IMR-90 (cell line): ENCODE measurements around the gene ZBTB25. TPM values are rescaled to one million over a fixed set of nuclear protein-coding genes. Genes with fewer than 3 reads are reported as not detected.

ENCODE experiments used
- ATAC-seq: fragments of 200-7000 bp; cut with Tn5 transposase; 2 replicates; pipeline ENCODE4 v1.9.1; 2020; ENCODE audit warnings: low read depth, mild to moderate bottlenecking, moderate library complexity
- BruUV-seq: library from RNA; stranded (reverse); fragments of 400-500 nt; replicated peaks from 2 replicates; lab custom pipeline; 2021; lab: Mats Ljungman, UMichigan
- CTCF ChIA-PET: fragments of 300-600 bp; formaldehyde crosslinking; extraction: SDS; loops from one replicate; lab custom pipeline; 2021; ENCODE audit warnings: antibody characterized with exemption; lab: Yijun Ruan, JAX
- POLR2A ChIA-PET: fragments of 300-600 bp; sonication (Branson Sonifier 250); formaldehyde crosslinking; loops from one replicate; lab custom pipeline; 2022; ENCODE audit warnings: antibody characterized with exemption; ENCODE audit not compliant: unreplicated experiment; lab: Charles Lee
- DNase-seq: peaks from one replicate; pipeline ENCODE4 v3.0.0; 2013
- H2AFZ ChIP-seq: replicated peaks from 2 replicates; pipeline ENCODE3; 2013; ENCODE audit warnings: low read length, mild to moderate bottlenecking; ENCODE audit not compliant: poor library complexity
- H2AK5ac ChIP-seq: 2 replicates; pipeline ENCODE4 v1.6.1; 2013; ENCODE audit warnings: low read depth, low read length, inconsistent platforms
- H2AK9ac ChIP-seq: replicated peaks from 2 replicates; pipeline ENCODE3; 2013; ENCODE audit warnings: mild to moderate bottlenecking, low read depth, low read length, moderate library complexity; ENCODE audit not compliant: poor library complexity
- H2BK120ac ChIP-seq: 2 replicates; pipeline ENCODE4 v1.6.1; 2013; ENCODE audit warnings: low read depth, low read length, inconsistent platforms
- H2BK15ac ChIP-seq: 3 replicates; pipeline ENCODE4 v1.6.1; 2013; ENCODE audit warnings: low read depth, low read length, inconsistent platforms
- H2BK20ac ChIP-seq: 2 replicates; pipeline ENCODE4 v1.6.1; 2013; ENCODE audit warnings: low read depth, mild to moderate bottlenecking, inconsistent platforms, low read length, moderate library complexity
- H2BK5ac ChIP-seq: 2 replicates; pipeline ENCODE4 v1.6.1; 2013; ENCODE audit warnings: mild to moderate bottlenecking, low read depth, low read length, inconsistent platforms; ENCODE audit not compliant: poor library complexity, severe bottlenecking
- H3K14ac ChIP-seq: replicated peaks from 2 replicates; pipeline ENCODE4 v1.6.1; 2013; ENCODE audit warnings: low read depth, low read length, inconsistent platforms
- H3K18ac ChIP-seq: 2 replicates; pipeline ENCODE4 v1.6.1; 2013; ENCODE audit warnings: low read depth, low read length, control low read depth
- H3K23ac ChIP-seq: 2 replicates; pipeline ENCODE4 v1.6.1; 2013; ENCODE audit warnings: low read depth, low read length, inconsistent platforms
- H3K27ac ChIP-seq: 2 replicates; pipeline ENCODE4 v1.5.1; 2013; ENCODE audit warnings: mild to moderate bottlenecking, control low read depth, low read length; ENCODE audit not compliant: insufficient read depth
- H3K27me3 ChIP-seq: 2 replicates; pipeline ENCODE4 v1.6.1; 2013; ENCODE audit warnings: low read length; ENCODE audit not compliant: control insufficient read depth, insufficient read depth
- H3K36me3 ChIP-seq: 2 replicates; pipeline ENCODE4 v1.6.1; 2013; ENCODE audit warnings: low read length, mixed read lengths; ENCODE audit not compliant: control insufficient read depth, insufficient read depth
- H3K4ac ChIP-seq: 2 replicates; pipeline ENCODE4 v1.6.1; 2013; ENCODE audit warnings: low read depth, low read length, inconsistent platforms
- H3K4me1 ChIP-seq: 2 replicates; pipeline ENCODE4 v1.6.1; 2013; ENCODE audit warnings: low read length, mixed read lengths; ENCODE audit not compliant: control insufficient read depth, insufficient read depth
- H3K4me2 ChIP-seq: 2 replicates; pipeline ENCODE4 v1.6.1; 2013; ENCODE audit warnings: low read depth, mild to moderate bottlenecking, control low read depth, low read length, moderate library complexity
- H3K4me3 ChIP-seq: 2 replicates; pipeline ENCODE4 v1.5.1; 2013; ENCODE audit warnings: low read depth, mild to moderate bottlenecking, control low read depth, low read length, moderate library complexity; ENCODE audit not compliant: insufficient read depth
- H3K56ac ChIP-seq: 2 replicates; pipeline ENCODE4 v1.6.1; 2013; ENCODE audit warnings: low read length, inconsistent platforms; ENCODE audit not compliant: insufficient read depth; ENCODE audit errors: extremely low read depth
- H3K79me1 ChIP-seq, 2 experiments: 2 replicates each; pipeline ENCODE4 v1.6.1; 2013; ENCODE audit warnings: low read length in 2 of 2, inconsistent platforms in 1 of 2, low read depth in 1 of 2
- H3K9ac ChIP-seq: 2 replicates; pipeline ENCODE4 v1.6.1; 2013; ENCODE audit warnings: low read depth, low read length, control low read depth
- H3K9me1 ChIP-seq: 2 replicates; pipeline ENCODE4 v1.6.1; 2013; ENCODE audit warnings: low read length, inconsistent platforms; ENCODE audit not compliant: insufficient read depth
- H3K9me3 ChIP-seq: 2 replicates; pipeline ENCODE4 v1.6.1; 2013; ENCODE audit warnings: low read length; ENCODE audit not compliant: control insufficient read depth, insufficient read depth
- H4K20me1 ChIP-seq: 2 replicates; pipeline ENCODE4 v1.6.1; 2013; ENCODE audit warnings: low read length, inconsistent platforms; ENCODE audit not compliant: insufficient read depth
- H4K5ac ChIP-seq: 2 replicates; pipeline ENCODE4 v1.6.1; 2013; ENCODE audit warnings: mild to moderate bottlenecking, low read depth, low read length, control low read depth
- H4K8ac ChIP-seq, 2 experiments: 2 replicates each; pipeline ENCODE4 v1.6.1; 2013; ENCODE audit warnings: low read depth in 2 of 2, low read length in 2 of 2, control low read depth in 1 of 2, inconsistent platforms in 1 of 2
- H4K91ac ChIP-seq: 2 replicates; pipeline ENCODE4 v1.6.1; 2013; ENCODE audit warnings: low read depth, low read length, inconsistent platforms; ENCODE audit not compliant: insufficient read depth
- CHD1 ChIP-seq: IDR thresholded peaks from 2 replicates; pipeline ENCODE4 v1.6.1; 2012; ENCODE audit warnings: low read depth, low read length, improper control_type of control experiment
- CTCF ChIP-seq: conservative IDR thresholded peaks from 2 replicates; pipeline ENCODE4 v1.5.1; 2012; ENCODE audit warnings: mild to moderate bottlenecking, low read depth, low read length, improper control_type of control experiment
- ELK1 ChIP-seq: fragments of 150-350 bp; IDR thresholded peaks from 2 replicates; pipeline ENCODE4 v1.6.1; 2016; ENCODE audit warnings: low read depth, mild to moderate bottlenecking, low read length, moderate library complexity, borderline replicate concordance
- MXI1 ChIP-seq: IDR thresholded peaks from 2 replicates; pipeline ENCODE4 v1.6.1; 2012; ENCODE audit warnings: low read depth, mild to moderate bottlenecking, low read length, moderate library complexity, borderline replicate concordance
- NFE2L2 ChIP-seq: fragments of 150-350 bp; IDR thresholded peaks from 2 replicates; pipeline ENCODE4 v1.6.1; 2016; ENCODE audit warnings: low read depth, mild to moderate bottlenecking, low read length
- POLR2A ChIP-seq: IDR thresholded peaks from 2 replicates; pipeline ENCODE4 v1.6.1; 2012; ENCODE audit warnings: mild to moderate bottlenecking, low read depth, low read length
- RFX5 ChIP-seq: IDR thresholded peaks from 2 replicates; pipeline ENCODE4 v1.8.0; 2012; ENCODE audit warnings: low read depth, mild to moderate bottlenecking, low read length, moderate library complexity
- SMC3 ChIP-seq: fragments of 150-350 bp; IDR thresholded peaks from 2 replicates; pipeline ENCODE4 v1.6.1; 2016; ENCODE audit warnings: low read depth, mild to moderate bottlenecking, antibody characterized with exemption, low read length, moderate library complexity
- WGBS, 2 experiments: methylation state at CpG; one replicate each; pipeline versions ENCODE4 v1.1.5 to v1.1.7; 2013; ENCODE audit warnings: missing lambda C conversion rate in 2 of 2; ENCODE audit not compliant: insufficient read length in 1 of 2; ENCODE audit errors: extremely low coverage in 2 of 2; 5-methylcytosine and 5-hydroxymethylcytosine counted together
- dilution Hi-C: fragments of 300-500 bp; cut with HindIII; formaldehyde crosslinking; loops from one replicate; pipeline ENCODE4 v1.14.3; 2018; ENCODE audit warnings: low sequenced_read_pairs; ENCODE audit not compliant: unreplicated experiment
- in situ Hi-C: fragments of 300-500 bp; cut with MboI; formaldehyde crosslinking; loops from 3 replicates; pipeline ENCODE4 v1.14.3; 2019; ENCODE audit warnings: low sequenced_read_pairs, inconsistent platforms, mixed read lengths
- intact Hi-C: fragments of 100-400 bp; cut with micrococcal nuclease; formaldehyde crosslinking; loops from 2 replicates; pipeline ENCODE4 v1.10.0; 2022
- polyA plus RNA-seq, 3 experiments: library from polyadenylated mRNA; depleted of rRNA; stranded (reverse); fragments of >200 nt; gene quantifications; 2 replicates each; pipeline ENCODE4 v1.2.3, GENCODE V29; 2012; ENCODE audit warnings: low replicate concordance in 1 of 3
- total RNA-seq: library from RNA; depleted of rRNA; stranded (reverse); fragments of >200 nt; gene quantifications from 2 replicates; pipeline ENCODE4 v1.2.3, GENCODE V29; 2012

ZBTB25 gene
- total and polyA plus RNA-seq, 2 of the 4 experiments (the other 2 are of a cell fraction) = 4.4 to 6.6 TPM

- Histone ChIP-seq H3K27ac (no peak overlapping the region), H4K20me1 (no peaks in the 10 kb centered on the region), H2AK9ac (no peak overlapping the region), H3K14ac (no peak overlapping the region), H3K9me1 (no peaks in the 10 kb centered on the region; the same call in 1 of the 2 replicates), H3K9me3 (no peaks in the 10 kb centered on the region), H2BK120ac (no peak overlapping the region), H4K5ac (no peak overlapping the region), H2AK5ac (no peak overlapping the region), H3K79me1 (peaks cover 0 to 7% of the 10 kb centered on the region in 2 experiments; a peak in 3 of 4 replicates), H3K18ac (no peak overlapping the region), H3K9ac (no peak overlapping the region), H2BK15ac (no peak overlapping the region), H4K91ac (no peak overlapping the region), H3K56ac (no peak overlapping the region), H3K4me1 (no peaks in the 10 kb centered on the region), H3K4me3 (no peak overlapping the region), H3K27me3 (no peaks in the 10 kb centered on the region), H2BK20ac (no peak overlapping the region), H3K36me3 (peaks cover 9% of the 10 kb centered on the region), H3K4ac (no peak overlapping the region), H4K8ac (no peak overlapping the region), H3K4me2 (no peak overlapping the region), H2BK5ac (no peak overlapping the region), H3K23ac (no peak overlapping the region), H2AFZ (no peak overlapping the region)
- dilution Hi-C loops (no loop called here), intact Hi-C loops (no loop called here), in situ Hi-C loops (no loop called here)
- no CpG with 5 or more reads among the region's 4 CpGs for WGBS, 2 experiments
- BruUV-seq = no TSS peak
- DNase-seq (no peak), ATAC-seq (no peak)
- TF ChIP-seq CHD1 (no peak), CTCF (no peak), ELK1 (no peak), RFX5 (no peak), SMC3 (no peak), MXI1 (no peak), POLR2A (no peak), NFE2L2 (no peak)
- ChIA-PET CTCF (interaction anchor here (1.9 kb wide), 1 partner anchor 19 kb away, joined by 9 read pairs; no protein-coding TSS in a partner anchor), POLR2A (no interaction called here)
These were observed 92.6 kb downstream of the ZBTB25 start for GRCh38 chr14:64411001-64411400.
